SIG-M5 (cell line): Measurements from ENCODE around the gene USP2.

ENCODE experiments used
- DNase-seq: peaks from one replicate; lab custom pipeline; 2025; lab: John Stamatoyannopoulos, UW

The USP2 gene

GRCh38 chr11:119376197-119376847 is 5.2 kb downstream of the USP2 start:
- DNase-seq = no peak

GRCh38 chr11:119375337-119376196 is 5.9 kb downstream of the USP2 start:
- no peak for DNase-seq

GRCh38 chr11:119374632-119375336 is 6.7 kb downstream of the USP2 start:
- no peak for DNase-seq

DNA sequence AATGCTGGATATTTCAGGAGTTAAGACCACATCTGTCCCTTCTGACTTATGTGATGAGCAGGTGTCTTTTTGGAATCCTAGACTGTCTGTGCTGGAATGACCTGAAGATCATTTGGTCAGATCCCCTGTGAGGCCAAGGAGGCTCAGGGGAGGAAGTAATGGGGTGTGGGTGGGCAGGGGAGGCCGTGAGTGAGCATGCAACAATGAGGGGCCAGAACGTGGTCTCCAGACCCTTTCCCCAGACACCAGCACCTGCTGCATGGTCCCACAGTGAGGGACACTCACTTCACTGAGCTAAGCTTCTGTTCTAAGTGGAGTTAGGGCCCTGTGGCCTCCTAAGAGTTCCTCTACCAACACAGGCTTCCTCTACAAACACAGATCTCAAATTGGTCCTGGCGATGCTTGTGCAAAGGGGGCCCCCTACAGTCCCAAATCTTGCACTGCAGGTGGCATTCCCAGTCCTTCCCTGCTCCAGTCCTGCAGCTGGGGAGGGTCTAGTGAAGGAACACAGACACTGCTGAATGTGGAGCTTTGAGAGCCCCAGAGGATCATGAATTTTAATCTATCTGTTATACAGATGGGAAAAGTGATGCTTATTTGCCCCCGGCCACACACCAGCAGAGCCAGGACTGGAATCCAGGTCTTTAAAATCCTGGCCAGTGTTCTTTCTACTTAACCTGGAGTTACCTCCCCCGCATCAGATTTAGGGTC is 7.4 kb downstream of the USP2 start:
- no peak for DNase-seq

- no peak for DNase-seq
Observed at GRCh38 chr11:119373059-119373920, 8.2 kb downstream of the USP2 start.

- no peak for DNase-seq
Observed at GRCh38 chr11:119372260-119373058, 9.0 kb downstream of the USP2 start.

- no peak for DNase-seq
Observed at GRCh38 chr11:119371778-119372182, 9.7 kb downstream of the USP2 start.

- DNase-seq = no peak
Observed at GRCh38 chr11:119371067-119371601, 10.4 kb downstream of the USP2 start.

- DNase-seq = no peak
Observed at GRCh38 chr11:119370486-119371046, 10.9 kb downstream of the USP2 start.

- no peak for DNase-seq
Observed at GRCh38 chr11:119369132-119369925, 12.2 kb downstream of the USP2 start.

- no peak for DNase-seq
Observed at GRCh38 chr11:119368121-119369034, 13.1 kb downstream of the USP2 start.

GRCh38 chr11:119367661-119368120 is 13.8 kb downstream of the USP2 start:
- no peak for DNase-seq

DNA sequence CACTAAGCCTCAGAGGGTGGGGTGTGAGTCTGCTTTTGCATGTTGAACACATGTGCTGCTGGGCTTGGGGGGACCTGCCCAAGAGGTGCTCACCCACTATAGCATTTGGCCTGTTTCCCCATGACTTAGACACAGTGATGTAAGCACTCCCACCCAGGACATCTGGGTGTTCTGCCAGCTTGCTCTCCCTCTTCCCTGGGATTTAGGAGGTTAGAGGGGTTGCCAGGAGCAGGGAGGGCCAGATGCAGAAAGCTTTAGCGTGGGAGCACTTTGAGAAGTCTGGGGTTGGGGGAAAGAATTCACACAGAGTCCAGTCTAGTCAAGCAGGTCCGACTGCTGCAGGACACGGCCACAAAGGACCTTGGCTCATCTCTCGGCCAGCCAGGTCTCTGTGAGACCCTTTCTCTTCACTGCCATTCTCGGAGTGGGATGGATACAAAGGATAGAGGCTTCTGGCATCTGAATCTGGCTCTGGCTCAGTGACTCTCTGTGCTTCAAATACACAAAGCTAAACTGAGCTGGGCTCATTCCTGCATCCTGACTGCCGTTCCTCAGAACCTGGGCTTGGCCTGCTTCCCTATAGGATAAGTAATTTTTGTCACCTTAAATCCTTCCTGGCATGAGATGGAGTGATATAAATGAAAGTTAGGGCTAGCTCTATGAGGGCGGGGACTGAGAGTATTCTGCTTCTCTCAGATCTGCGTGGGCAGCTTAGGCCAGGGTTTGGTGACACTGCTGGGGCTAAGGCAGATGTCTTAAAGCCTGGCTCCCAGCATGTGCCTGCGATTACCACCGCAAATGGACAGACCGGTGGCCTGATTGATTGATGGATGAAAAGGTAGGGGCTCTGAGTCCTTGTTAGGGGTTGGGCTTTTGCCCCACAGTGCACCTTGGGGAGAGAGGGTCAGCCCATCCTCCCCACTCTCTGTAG is 14.5 kb downstream of the USP2 start:
- DNase-seq = no peak

DNA sequence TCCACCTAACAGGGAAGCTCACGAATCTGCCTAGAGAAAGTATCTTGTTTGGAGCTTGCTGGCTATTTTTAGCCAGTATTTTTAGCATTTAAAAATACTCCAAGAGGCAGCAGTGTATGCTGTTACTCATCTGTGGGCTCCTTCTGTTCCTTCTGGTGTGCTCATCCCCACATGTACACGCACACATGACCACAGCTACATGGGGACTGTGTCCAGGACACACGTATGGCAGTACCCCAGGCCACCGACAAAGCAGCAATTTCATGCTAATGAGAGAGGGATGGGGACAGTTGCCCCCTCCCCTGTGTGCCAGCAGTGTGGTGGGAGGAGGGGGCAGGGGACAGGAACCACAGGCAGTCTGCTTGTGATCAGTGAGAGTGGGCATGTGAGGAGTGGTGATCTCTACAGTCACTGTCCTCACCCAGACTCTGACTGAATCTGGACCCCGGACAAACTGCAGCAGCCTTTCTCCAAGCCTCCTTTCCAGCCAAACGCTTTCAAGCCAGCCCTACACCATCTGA is 16.4 kb downstream of the USP2 start:
- DNase-seq = no peak

GRCh38 chr11:119363851-119364590 is 17.5 kb downstream of the USP2 start:
- no peak for DNase-seq
